Renal pelvis (tissue), 4 donors: ENCODE measurements around the gene MOGAT1. TPM values are rescaled to one million over a fixed set of nuclear protein-coding genes. Genes with fewer than 3 reads are reported as not detected.
"Not testable (repeated sequence)": the region's sequence is repeated elsewhere in the genome, so short reads cannot be mapped to it uniquely, and the experiment has no call there.

Experiments used
- DNase-seq: peaks from one replicate; pipeline ENCODE4 v3.0.0-alpha.2; 2013
- polyA plus RNA-seq, 3 donors: library from polyadenylated mRNA; unstranded; fragments of 120-200 nt; gene quantifications; one replicate each; pipeline ENCODE4 v1.2.1, GENCODE V29; 2013; ENCODE audit not compliant: insufficient read length in 3 of 3

The MOGAT1 gene
- polyA plus RNA-seq, 3 donors: 0.10 to 0.17 TPM; not detected in 1

- DNase-seq: peak; percentile 60
Measured at GRCh38 chr2:222709191-222709891, 37.9 kb downstream of the MOGAT1 start.

GRCh38 chr2:222710736-222711135, 39.3 kb downstream of the MOGAT1 start:
- DNase-seq: no peak

GRCh38 chr2:222711315-222711940, 40.0 kb downstream of the MOGAT1 start:
- no peak for DNase-seq

- DNase-seq: no peak
Measured at GRCh38 chr2:222713002-222713401, 41.5 kb downstream of the MOGAT1 start.

GRCh38 chr2:222714361-222715241, 43.1 kb downstream of the MOGAT1 start:
- peak; percentile 52 for DNase-seq

GRCh38 chr2:222715742-222716141, 44.3 kb downstream of the MOGAT1 start:
- no peak for DNase-seq

- DNase-seq: not testable (repeated sequence)
Measured at GRCh38 chr2:222719787-222720186, 48.3 kb downstream of the MOGAT1 start.

GRCh38 chr2:222721597-222721996, 50.1 kb downstream of the MOGAT1 start:
- not testable (repeated sequence) for DNase-seq

GRCh38 chr2:222722327-222722946, 51.0 kb downstream of the MOGAT1 start:
- DNase-seq: no peak

GRCh38 chr2:222724208-222724607, 52.8 kb downstream of the MOGAT1 start:
- no peak for DNase-seq

GRCh38 chr2:222728621-222729020, 57.2 kb downstream of the MOGAT1 start:
- no peak for DNase-seq

- no peak for DNase-seq
Measured at GRCh38 chr2:222730366-222730999, 59.0 kb downstream of the MOGAT1 start.

GRCh38 chr2:222731201-222731621, 59.8 kb downstream of the MOGAT1 start:
- no peak for DNase-seq

- no peak for DNase-seq
Measured at GRCh38 chr2:222732489-222733178, 61.2 kb downstream of the MOGAT1 start.

- DNase-seq: no peak
Measured at GRCh38 chr2:222733470-222733845, 62.0 kb downstream of the MOGAT1 start.

GRCh38 chr2:222733846-222734702, 62.6 kb downstream of the MOGAT1 start:
- DNase-seq: no peak

- DNase-seq: no peak
Measured at GRCh38 chr2:222734703-222735014, 63.2 kb downstream of the MOGAT1 start.

GRCh38 chr2:222736301-222736700, 64.8 kb downstream of the MOGAT1 start:
- no peak for DNase-seq

- DNase-seq: no peak
Measured at GRCh38 chr2:222736924-222737323, 65.5 kb downstream of the MOGAT1 start.

- no peak for DNase-seq
Measured at GRCh38 chr2:222738312-222738711, 66.9 kb downstream of the MOGAT1 start.
